HUDEP-2 (cell line): Measurements from ENCODE around the gene DND1.
"Not testable (repeated sequence)": the region's sequence is repeated elsewhere in the genome, so short reads cannot be mapped to it uniquely, and the experiment has no call there.

ENCODE experiments used
- DNase-seq, 76 experiments: peaks; one replicate each; lab custom pipeline; 2025; ENCODE audit not compliant: unreplicated experiment in 76 of 76; lab: John Stamatoyannopoulos, UW

DND1 gene

DNA sequence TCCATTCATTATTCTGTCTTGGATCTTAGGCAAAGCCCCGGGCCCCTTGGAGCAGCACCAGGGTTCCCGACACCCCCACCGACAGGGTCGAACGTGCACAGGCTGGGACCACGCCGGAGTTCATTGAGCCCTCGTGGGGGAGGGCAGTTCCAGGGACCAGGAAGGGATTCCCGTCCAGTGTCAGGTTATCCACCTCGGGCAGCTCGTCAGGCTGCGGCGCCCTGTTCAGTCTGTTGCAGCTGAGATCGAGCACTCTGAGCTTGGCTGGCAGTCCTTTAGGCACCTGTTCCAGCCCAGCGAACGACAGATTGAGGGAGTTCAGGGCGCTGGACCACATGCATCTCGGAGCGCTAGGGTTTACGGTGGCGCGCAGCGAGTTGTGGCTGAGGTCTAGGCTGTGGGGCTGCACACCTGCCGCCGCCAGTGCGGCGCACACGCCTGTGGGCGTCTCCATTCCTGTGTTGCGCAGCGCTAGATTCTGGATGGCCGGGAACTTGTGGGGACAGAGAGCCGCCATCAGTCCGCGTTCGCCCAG lies 41.5 kb downstream of the DND1 start:
- no peak for DNase-seq

DNA sequence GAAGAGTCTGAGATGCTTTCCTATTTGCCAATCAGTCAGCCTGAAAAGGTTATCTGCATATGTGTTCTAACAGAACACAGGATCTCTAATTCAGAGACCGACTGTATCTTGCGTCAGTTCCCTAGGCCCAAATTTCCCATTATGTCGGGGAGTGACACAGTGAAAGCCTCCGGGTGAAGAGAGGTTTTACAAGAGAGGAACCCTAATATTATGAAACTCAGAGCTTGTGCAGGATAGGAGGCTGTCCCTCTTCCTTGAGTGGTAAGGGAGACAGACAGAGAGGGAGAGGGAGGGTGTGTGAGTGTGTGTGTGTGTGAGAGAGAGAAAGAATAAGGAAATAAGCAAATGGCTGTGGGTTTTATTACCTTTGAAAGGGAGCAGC lies 42.3 kb downstream of the DND1 start:
- no peak for DNase-seq

DNA sequence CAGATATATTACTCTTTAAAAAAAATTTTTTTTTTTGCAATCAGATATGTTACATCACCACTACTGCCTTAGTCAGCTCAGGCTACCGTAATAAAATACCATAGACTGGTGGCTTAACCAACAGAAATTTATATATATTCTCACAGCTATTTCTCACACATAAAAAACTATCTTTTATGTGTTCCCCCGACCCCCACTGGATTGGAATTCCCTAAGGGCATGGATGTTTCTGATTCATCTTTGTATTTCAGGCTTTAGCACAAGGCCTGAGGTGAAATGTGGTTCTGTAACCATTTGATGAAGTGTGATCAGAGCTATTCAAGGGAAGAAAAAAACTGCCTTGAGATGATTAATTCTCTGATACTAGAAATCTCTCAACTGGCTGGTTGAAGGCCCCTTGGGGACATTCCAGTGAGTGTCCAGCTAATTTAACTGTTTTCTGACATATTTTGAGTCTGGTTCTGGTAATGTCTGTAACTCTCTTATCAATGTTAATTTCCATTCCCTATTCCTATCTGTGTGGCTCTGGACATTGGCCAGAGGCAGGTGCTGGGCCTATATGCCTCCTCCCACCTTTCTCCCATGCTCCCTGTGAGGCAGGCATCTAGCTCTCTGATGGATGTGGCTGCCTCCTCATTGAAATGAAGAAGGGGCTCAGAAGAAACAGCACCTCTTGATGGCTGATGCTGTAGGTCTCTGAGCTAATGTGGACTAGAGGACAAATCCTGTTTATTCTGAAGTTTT lies 42.9 kb downstream of the DND1 start:
- no peak for DNase-seq

DNA sequence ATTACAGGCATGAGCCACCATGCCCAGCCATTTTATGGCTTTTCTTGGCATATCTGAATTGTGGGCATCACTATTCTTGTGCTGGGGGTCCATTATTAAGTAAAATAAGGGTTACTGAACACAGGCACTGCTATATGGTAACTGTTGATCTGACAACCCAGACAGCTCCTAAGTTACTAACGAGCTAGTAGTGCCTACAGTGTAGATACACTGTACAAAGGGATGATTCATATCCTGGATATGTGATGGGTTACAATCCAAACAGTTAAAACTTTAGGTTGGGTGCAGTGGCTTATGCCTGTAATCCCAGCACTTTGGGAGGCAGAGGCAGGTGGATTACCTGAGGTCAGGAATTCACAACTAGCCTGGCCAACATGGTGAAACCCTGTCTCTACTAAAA lies 44.7 kb downstream of the DND1 start:
- no peak for DNase-seq

DNA sequence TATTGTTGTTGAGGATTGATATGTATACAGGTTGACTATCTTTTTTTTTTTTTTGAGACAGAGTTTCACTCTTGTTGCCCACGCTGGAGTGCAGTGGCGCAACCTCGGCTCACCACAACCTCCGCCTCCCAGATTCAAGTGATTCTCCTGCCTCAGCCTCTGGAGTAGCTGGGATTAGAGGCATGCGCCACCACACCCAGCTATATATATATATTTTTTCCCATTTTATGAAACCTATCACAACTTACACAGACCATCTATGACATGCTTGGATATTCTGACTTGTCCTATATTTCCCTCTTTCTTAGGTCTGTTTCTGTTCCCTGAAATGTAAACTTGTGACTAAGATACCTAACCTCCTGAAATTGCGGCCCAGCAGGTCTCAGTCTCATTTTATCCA lies 45.4 kb downstream of the DND1 start:
- no peak for DNase-seq

DNA sequence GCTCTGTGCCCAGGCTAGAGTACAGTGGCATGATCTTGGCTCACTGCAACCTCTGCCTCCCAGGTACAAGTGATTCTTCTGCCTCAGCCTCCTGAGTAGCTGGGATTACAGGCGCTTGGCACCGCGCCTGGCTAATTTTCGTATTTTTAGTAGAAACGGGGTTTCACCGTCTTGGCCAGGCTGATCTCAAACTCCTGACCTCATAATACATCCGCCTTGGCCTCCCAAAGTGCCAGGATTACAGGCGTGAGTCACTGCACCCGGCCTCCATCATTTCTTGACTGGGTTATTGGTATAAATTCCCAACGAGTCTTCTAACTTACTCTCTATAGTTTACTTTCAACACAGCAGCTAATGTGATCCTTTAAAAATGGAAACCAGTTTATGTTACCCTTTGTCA lies 48.5 kb downstream of the DND1 start:
- not testable (repeated sequence) for DNase-seq

DNA sequence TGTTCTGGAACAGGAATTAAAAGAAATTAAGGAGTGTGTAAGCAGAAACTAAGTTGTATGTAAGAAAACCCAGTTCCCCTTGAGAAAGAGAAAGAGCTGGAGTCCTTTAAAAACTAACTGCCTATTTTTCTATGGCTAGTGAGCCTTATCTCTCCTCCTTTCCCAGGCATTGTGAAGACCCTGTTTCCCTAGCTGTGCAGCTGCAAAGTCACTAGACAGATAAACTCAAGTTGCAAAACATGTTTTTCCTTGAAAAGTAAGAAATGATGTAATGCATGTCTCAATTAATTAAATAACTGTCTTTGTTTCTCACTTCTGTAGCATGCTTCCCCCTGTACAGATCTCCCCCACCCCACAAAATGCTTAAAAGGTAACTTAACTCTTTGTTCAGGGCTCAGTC lies 50.3 kb downstream of the DND1 start:
- DNase-seq, result not testable (repeated sequence)

DNA sequence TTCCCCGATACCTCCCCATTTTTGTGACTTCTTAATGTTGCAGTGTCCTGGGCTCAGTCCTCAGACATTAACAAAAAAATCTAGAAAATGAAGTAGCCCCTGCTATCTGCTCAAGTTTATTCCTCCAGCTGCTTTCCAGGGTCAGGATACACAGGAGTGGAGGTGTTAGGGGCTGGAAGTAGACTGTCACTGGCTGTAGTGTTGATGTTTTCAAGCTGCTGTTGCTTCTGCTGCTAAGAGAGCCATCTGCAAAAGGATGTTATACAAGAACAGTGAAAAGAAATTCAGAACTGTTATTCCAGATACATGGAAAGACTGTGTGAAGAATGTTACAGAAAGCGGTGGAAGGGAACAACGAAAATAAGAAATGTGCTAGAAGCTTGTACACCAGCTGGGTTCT lies 51.1 kb downstream of the DND1 start:
- no peak for DNase-seq
